NCI-H1694 (cell line): ENCODE data around the gene FREY1.

Experiments
- DNase-seq: peaks from one replicate; lab custom pipeline; 2025; lab: John Stamatoyannopoulos, UW

Gene FREY1

DNA sequence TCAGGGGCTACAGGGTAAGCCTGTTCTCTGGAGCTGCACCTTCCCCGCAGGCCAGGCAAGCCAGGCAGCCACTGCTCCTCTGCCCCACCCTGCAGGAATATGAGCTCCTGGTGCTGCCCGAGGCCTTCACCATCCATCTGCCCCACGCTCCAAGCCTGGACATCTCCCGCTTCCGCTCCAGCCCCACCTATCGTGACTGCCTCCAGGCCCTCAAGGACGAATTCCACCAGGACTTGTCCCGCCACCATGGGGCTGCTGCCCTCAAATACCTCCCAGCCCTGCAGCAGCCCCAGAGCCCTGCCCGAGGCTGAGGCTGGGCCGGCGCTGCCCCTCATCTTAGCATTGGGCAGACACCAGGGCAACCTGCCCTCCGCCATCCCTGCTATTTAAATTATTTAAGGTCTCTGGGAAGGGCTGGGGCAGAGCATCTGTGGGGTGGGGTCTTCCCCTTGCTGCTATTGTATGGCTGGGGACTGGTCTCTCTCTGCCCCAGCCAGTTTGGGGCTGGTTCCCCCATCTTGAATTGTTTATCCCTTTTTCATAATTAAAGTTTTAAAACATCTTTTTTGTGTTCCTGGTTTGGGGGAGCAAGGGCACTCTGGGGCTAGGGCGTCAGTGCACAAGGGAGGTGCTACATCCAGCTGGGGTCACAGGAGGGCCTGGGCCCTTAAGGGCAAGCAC, 21.6 kb upstream of the FREY1 start:
- DNase-seq: no peak

GRCh38 chr11:45927684-45928413, 20.8 kb upstream of the FREY1 start:
- no peak for DNase-seq

DNA sequence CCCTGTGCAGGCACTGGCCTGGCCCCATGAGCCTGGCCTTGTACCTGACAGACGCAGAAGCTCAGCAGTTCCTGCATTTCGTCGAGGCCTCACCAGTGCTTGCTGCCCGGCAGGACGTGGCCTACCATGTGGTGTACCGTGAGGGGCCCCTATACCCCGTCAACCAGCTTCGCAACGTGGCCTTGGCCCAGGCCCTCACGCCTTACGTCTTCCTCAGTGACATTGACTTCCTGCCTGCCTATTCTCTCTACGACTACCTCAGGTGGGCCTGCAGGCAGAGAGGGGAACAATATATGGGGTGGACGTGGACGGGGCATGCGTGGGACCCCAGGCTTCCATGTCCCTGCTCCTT, 20.2 kb upstream of the FREY1 start:
- DNase-seq: no peak

DNA sequence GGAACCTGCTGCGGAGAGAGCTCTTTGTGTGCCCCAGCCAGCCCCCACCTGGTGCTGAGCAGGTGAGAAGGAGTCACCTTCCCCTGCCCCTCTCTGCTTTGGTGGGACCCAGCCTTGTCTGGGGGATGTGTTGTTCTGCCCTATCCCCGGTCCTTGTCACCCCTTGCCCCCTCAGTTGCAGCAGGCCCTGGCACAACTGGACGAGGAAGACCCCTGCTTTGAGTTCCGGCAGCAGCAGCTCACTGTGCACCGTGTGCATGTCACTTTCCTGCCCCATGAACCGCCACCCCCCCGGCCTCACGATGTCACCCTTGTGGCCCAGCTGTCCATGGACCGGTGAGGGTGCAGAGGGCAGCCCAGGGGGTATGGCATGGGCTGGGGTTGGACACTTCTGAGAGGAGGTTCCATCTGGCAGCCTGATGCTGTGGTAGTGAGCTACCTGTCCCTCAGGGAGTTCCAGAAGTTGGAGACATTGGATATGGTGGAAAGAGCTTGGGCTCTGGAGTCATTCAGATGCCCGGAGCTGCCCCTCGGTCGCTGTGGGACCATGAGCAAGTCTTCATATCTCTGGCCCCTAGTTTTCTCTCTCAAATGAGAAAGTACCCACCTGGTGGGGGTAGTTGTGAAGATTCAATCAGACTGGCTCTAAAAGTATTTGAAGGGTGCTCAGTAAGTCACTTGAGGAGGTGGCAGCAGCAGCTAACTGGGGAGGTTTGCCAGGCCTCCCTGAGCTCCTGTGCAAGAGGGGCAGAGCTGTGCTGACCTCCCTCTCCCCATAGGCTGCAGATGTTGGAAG, 19.7 kb upstream of the FREY1 start:
- no peak for DNase-seq

- DNase-seq: no peak
Measured at GRCh38 chr11:45926001-45926401, 18.9 kb upstream of the FREY1 start.

- DNase-seq: no peak
Measured at GRCh38 chr11:45925550-45925949, 18.5 kb upstream of the FREY1 start.

DNA sequence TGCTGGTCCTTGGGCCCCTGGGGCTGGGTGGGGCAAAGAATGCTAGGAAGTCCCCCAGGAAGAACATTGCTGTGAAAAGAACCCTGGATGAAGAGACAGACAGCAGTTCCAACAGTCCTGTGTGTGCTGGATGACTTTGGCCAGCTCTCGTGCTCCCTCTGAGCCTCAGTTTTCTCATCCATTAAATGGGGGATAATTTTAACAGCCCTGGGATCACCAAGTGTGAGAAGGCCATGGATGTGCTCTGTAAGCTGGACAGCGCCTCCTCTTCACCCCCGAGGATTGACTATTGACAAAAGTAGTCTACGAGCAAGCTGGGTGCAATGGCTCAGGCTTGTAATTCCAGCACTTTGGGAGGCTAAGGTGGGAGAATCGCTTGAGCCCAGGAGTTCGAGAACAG, 17.9 kb upstream of the FREY1 start:
- DNase-seq: no peak

GRCh38 chr11:45924036-45924915, 17.2 kb upstream of the FREY1 start:
- DNase-seq: no peak

GRCh38 chr11:45922425-45923082, 15.5 kb upstream of the FREY1 start, which contains the start of gene LARGE2:
LARGE2 (plus strand) TSS chr11:45922656; CDS start chr11:45922883, 227 bp downstream.
- DNase-seq: no peak

- no peak for DNase-seq
Measured at GRCh38 chr11:45921561-45922424, 14.7 kb upstream of the FREY1 start.

DNA sequence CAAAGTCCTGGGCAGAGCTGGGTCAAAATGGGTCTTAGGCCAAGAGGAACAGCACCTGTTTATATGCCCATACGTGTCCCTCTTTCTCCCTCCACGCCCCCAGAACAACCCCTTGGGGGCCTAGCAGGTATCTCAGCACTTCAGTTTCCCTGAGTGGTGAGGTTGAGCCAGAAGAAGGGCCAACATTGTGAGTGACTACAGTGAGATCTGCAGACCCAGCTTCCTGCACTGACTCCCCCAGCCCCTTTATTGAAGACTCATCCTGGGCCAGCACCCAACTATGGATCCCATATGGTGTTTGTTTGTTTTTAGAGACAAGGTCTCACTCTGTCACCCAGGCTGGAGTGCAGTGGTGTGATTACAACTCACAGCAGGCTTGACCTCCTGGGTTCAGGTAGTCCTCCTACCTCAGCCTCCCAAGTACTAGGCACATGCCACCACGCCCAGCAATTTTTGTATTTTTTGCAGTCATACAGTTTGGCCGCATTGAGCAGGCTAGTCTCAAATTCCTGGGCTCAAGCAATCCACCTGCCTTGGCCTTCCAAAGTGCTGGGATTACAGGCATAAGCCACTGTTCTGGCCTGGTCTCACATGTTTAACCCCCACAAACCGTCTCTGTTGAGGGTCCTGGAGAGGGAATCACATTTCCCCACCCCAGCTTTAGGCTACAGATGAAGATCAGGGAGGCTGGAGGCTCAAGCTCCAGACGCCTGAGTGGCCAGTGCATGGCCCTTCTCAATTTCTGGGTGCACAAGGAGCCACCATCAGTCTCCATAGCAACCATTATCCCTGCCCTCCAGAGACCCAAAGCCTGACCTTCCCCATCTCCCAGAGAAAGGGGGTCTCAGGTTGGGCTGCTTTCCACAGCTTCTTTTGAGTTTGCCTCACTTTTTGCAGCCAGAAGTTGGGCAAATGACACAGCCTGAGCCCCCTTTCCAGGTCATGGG, 13.7 kb upstream of the FREY1 start:
- DNase-seq: no peak

- DNase-seq: no peak
Measured at GRCh38 chr11:45919806-45920530, 12.9 kb upstream of the FREY1 start.

DNA sequence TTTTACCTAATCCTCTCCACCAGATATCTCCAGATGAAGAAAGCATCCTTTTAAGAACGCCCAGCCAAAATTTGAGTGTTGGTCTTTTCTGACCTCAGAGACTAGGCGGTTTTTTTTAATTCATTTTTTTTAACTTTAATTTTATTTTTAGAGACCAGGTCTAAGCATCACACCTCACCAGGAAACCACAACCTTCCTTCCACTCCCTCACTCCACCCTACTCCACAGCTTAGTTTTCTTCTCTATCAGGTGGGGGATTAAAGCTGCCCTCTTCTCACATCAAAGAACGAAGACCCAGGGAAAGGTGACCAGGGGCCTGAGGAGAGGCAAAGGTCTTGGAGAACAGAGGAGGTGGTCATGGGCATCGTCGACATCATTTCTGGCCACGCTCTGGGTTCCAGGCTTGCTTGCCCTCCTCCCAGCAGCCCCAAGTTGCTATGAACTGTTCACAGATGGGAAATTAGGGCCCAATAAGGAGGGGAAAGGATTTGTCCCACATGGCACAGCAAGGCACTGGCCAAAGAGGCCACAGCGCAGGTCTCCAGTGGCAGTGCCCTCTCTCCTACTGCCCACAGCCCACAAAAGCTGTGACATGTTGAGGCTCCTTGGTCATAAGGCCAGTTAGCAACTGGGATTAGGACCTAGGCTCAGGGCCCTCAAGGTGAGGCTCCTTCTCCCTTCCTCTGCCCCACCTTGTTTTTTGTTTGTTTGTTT, 12.0 kb upstream of the FREY1 start:
- no peak for DNase-seq

DNA sequence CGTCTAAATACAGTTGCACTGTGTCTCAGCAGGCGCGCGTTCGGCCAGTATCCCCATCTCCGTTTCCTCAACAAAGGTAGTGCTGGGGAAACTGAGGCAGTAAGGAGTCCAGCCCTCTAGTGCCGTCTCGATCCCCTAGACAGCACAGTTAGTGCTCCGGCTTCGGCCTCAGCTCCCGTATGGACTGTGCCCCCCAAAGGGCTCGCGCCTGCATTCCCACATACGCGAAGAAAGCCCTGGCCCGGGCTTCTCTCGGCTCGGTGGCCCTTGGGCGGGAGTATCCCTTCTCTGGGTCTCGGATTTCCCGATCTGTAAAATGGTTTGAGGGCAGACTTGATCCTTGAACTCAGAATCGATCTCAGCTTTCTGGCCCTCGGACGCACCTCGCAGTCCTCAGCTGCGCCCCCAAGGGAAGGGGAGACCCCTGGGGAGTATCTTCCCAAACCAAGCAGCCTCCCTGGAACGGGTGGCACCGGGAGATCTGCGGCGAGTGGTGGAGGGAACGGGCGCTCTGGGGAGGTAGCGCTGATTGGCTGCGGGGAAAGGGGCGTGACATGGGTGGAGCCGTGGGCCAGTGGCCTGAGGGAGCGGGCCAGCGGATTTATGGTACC, 11.4 kb upstream of the FREY1 start:
- peak; percentile 18 for DNase-seq

DNA sequence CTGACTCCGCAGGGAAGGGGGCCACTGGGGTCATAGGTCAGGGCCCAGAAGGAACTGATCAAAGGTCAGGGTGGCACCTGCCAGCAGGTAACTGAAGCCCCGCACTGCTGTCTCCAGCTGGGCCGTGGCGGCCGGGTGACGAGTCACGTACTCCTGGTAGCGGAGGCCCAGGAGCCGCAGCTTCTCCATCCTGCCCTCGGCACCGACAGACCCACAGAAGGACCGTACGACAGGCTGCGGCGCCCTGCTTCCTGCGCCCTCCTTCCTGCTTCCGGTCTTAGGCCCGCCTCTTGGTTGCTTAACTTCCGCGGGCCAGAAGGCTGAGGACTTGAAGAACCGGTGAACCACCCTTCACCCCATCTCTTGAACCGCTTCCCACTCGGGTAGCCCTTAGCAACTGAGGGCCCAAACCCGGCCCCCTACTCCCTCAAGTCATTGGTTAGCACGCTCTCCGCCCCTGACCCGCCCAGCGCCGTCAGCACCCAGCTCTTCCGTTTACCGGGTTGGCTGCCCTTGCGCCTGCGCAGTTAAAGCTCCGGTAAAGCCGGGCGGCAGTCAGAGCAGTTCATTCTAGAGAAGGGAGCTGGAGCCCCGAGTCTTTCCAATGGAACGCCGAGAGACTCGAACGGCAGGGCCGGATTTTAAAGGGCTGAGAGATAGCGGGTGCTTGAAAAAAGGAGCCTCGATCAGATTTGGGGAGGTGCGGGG, 10.7 kb upstream of the FREY1 start, which contains the start of gene PEX16:
TSS of gene PEX16 (minus strand) at position 255 of the 708 bp plus-strand sequence. CDS start at position 189, 66 bp downstream.
- peak; percentile 93 for DNase-seq

DNA sequence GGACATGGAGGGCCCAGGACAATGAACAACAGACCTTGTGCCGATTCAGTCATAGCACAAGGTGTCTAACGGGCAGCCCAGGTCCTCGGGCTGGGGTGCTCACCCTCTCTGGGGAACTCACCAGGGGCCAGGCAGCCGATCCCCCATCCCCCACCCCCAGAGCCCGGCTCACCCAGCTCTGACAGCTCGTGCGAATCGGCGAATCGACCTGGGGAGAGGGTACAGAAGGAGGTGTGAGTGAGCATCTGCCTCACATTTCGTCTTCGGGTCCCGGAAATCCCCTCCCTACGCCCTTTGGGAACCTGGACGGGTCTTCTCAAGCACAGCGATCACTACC, 10.2 kb upstream of the FREY1 start:
- no peak for DNase-seq

DNA sequence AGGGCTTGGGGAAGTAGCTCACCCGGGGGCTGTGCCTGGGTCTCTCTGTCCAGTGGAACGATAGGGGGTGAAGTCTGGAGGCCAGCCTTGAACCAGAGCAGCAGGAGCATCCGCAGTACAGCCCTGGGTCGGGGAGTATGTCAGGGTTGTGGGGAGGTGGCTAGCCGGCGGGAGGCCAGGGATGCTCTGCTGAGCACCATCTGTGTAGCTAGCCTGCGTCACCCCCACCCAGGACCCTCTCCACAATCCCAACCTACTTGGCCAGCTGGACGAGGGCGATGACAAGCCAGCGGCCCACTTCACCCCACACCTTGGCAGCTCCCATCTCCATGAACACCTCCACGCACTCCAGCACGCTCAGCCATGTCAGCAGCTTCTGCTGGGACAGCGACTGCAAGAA, 8.4 kb upstream of the FREY1 start:
- no peak for DNase-seq
